K562 (cell line): ENCODE measurements around the gene MAGI2. TPM values are rescaled to one million over a fixed set of nuclear protein-coding genes. Genes with fewer than 3 reads are reported as not detected.

Source experiments
- ATAC-seq: fragments of 200-7000 bp; cut with Tn5 transposase; 3 replicates; pipeline ENCODE4 v1.9.1; 2020; ENCODE audit warnings: moderate library complexity
- BruUV-seq: library from RNA; stranded (reverse); fragments of 400-500 nt; replicated peaks from 2 replicates; lab custom pipeline; 2021; lab: Mats Ljungman, UMichigan
- CTCF ChIA-PET: fragments of 300-600 bp; formaldehyde crosslinking; extraction: SDS; loops from one replicate; lab custom pipeline; 2021; ENCODE audit warnings: low intra/inter-chr PET ratio; lab: Yijun Ruan, JAX
- POLR2A ChIA-PET: fragments of 300-600, 350-650 bp; sonication (Branson Sonifier 250); formaldehyde crosslinking; extraction: SDS; loops from one replicate; lab custom pipeline; 2021; ENCODE audit warnings: antibody characterized with exemption, inconsistent platforms; lab: Yijun Ruan, JAX
- DNase-seq, 4 experiments: peaks; one replicate each; pipeline versions ENCODE4 v3.0.0 to v3.0.0-alpha.2; 2011 to 2018; ENCODE audit warnings: low spot score in 3 of 4, mixed read lengths in 3 of 4; ENCODE audit errors: extremely low read depth in 1 of 4
- FAIRE-seq: peaks from 2 replicates; lab custom pipeline; 2011; peaks lifted over from hg19 to GRCh38; lab: Jason Lieb, UNC
- H2AFZ ChIP-seq: 2 replicates; pipeline ENCODE4 v1.6.0; 2011; ENCODE audit warnings: low read depth, low read length, control low read depth, inconsistent platforms
- H3K27ac ChIP-seq: fragments of 200-600 bp; 3 replicates; pipeline ENCODE4 v1.8.0; 2011; ENCODE audit warnings: low read depth, mild to moderate bottlenecking, control low read depth, inconsistent platforms, low read length, moderate library complexity, mixed read lengths; ENCODE audit errors: extremely low read depth
- H3K27me3 ChIP-seq, 2 experiments: fragments of 300-600 bp in 1 of 2; 2 replicates in 1 of 2; 3 replicates in 1 of 2; pipeline versions ENCODE4 v1.6.0 to v1.8.0; 2011; ENCODE audit warnings: inconsistent platforms in 2 of 2, low read length in 2 of 2, mild to moderate bottlenecking in 1 of 2, mixed read lengths in 1 of 2, moderate library complexity in 1 of 2; ENCODE audit not compliant: control insufficient read depth in 2 of 2, insufficient read depth in 2 of 2
- H3K36me3 ChIP-seq: fragments of 300-600 bp; 3 replicates; pipeline ENCODE4 v1.8.0; 2011; ENCODE audit warnings: mild to moderate bottlenecking, low read length, inconsistent platforms; ENCODE audit not compliant: control insufficient read depth, insufficient read depth
- H3K4me1 ChIP-seq, 2 experiments: fragments of 200-600 bp in 1 of 2; replicated peaks in 1 of 2; 2 replicates in 1 of 2; 3 replicates in 1 of 2; pipeline versions ENCODE4 v1.5.1 to v1.8.0; 2011; ENCODE audit warnings: inconsistent platforms in 2 of 2, low read length in 2 of 2, mild to moderate bottlenecking in 1 of 2, mixed read lengths in 1 of 2, moderate library complexity in 1 of 2; ENCODE audit not compliant: control insufficient read depth in 2 of 2, insufficient read depth in 2 of 2
- H3K4me2 ChIP-seq: 2 replicates; pipeline ENCODE4 v1.6.1; 2011; ENCODE audit warnings: low read length, control low read depth, inconsistent platforms, mixed read lengths; ENCODE audit not compliant: insufficient read depth
- H3K4me3 ChIP-seq: fragments of 200-600 bp; sonication (generic), shearing (Covaris generic); 2 replicates; pipeline ENCODE4 v1.5.1; 2016; ENCODE audit warnings: control low read depth, inconsistent platforms
- H3K79me2 ChIP-seq: fragments of 200-600 bp; 3 replicates; pipeline ENCODE4 v1.8.0; 2011; ENCODE audit warnings: low read length, inconsistent platforms; ENCODE audit not compliant: control insufficient read depth, insufficient read depth
- H3K9ac ChIP-seq, 2 experiments: 2 replicates each; pipeline versions ENCODE4 v1.6.0 to v1.6.1; 2011; ENCODE audit warnings: low read depth in 2 of 2, low read length in 2 of 2, control low read depth in 1 of 2, inconsistent platforms in 1 of 2, mild to moderate bottlenecking in 1 of 2, mixed read lengths in 1 of 2; ENCODE audit not compliant: insufficient read depth in 1 of 2
- H3K9me1 ChIP-seq: one replicate; pipeline ENCODE4 v1.6.0; 2011; ENCODE audit warnings: inconsistent platforms, mild to moderate bottlenecking, low read length, moderate library complexity; ENCODE audit not compliant: control insufficient read depth, insufficient read depth
- H3K9me3 ChIP-seq: replicated peaks from 2 replicates; pipeline ENCODE4 v1.5.1; 2011; ENCODE audit warnings: low read depth, low read length, inconsistent platforms; ENCODE audit not compliant: control insufficient read depth, insufficient read depth
- H4K20me1 ChIP-seq: replicated peaks from 2 replicates; pipeline ENCODE4 v1.6.1; 2011; ENCODE audit warnings: low read length, inconsistent platforms, mixed read lengths; ENCODE audit not compliant: control insufficient read depth, insufficient read depth
- CHAMP1 ChIP-seq: fragments of 450-650 bp; IDR thresholded peaks from 2 replicates; pipeline ENCODE4 v1.6.1; 2016; ENCODE audit warnings: mild to moderate bottlenecking
- DIDO1 ChIP-seq: fragments of 450-650 bp; IDR thresholded peaks from 2 replicates; pipeline ENCODE4 v1.6.1; 2016; ENCODE audit warnings: low read depth, missing biosample characterization, missing genetic modification characterization
- DLX4 ChIP-seq: fragments of 250-450 bp; sonication (Bioruptor Pico); IDR thresholded peaks from 2 replicates; pipeline ENCODE4 v1.6.1; 2021; ENCODE audit warnings: mild to moderate bottlenecking
- ETV6 ChIP-seq, 3 experiments: fragments of 150-350 bp in 1 of 3; sonication (generic) in 1 of 3; formaldehyde crosslinking in 1 of 3; IDR thresholded peaks; 2 replicates each; pipeline versions ENCODE4 v1.6.1 to v1.8.0; 2014 to 2022; ENCODE audit warnings: borderline replicate concordance in 2 of 3, low read depth in 2 of 3, antibody characterized with exemption in 1 of 3, low read length in 1 of 3, mild to moderate bottlenecking in 1 of 3, missing genetic modification reagents in 1 of 3
- HNRNPLL ChIP-seq: fragments of 200-400 bp; formaldehyde crosslinking; IDR thresholded peaks from 2 replicates; pipeline ENCODE4 v1.6.1; 2017; ENCODE audit warnings: low read length, low read depth, mild to moderate bottlenecking; ENCODE audit not compliant: poor library complexity, severe bottlenecking
- IRF9 ChIP-seq: fragments of 450-650 bp; IDR thresholded peaks from 2 replicates; pipeline ENCODE4 v1.6.1; 2016; ENCODE audit warnings: missing biosample characterization, missing genetic modification characterization
- NFE2 ChIP-seq: IDR thresholded peaks from 2 replicates; pipeline ENCODE4 v1.6.1; 2014; ENCODE audit warnings: antibody characterized with exemption, low read depth
- SP2 ChIP-seq: IDR thresholded peaks from 2 replicates; pipeline ENCODE4 v1.6.1; 2011; ENCODE audit warnings: mild to moderate bottlenecking, low read depth, low read length, moderate library complexity; ENCODE audit not compliant: poor library complexity, severe bottlenecking; ENCODE audit errors: extremely low read depth
- SRSF3 ChIP-seq: fragments of 200-400 bp; formaldehyde crosslinking; IDR thresholded peaks from 2 replicates; pipeline ENCODE4 v1.6.1; 2016; ENCODE audit warnings: mild to moderate bottlenecking, low read length, moderate library complexity; ENCODE audit not compliant: insufficient read depth
- ZFPM2 ChIP-seq: fragments of 250-450 bp; sonication (Bioruptor Pico); IDR thresholded peaks from 2 replicates; pipeline ENCODE4 v1.5.1; 2022; ENCODE audit warnings: mild to moderate bottlenecking
- ZNF316 ChIP-seq: fragments of 450-650 bp; IDR thresholded peaks from 2 replicates; pipeline ENCODE4 v1.6.1; 2016
- WGBS: fragments of 100-300 bp; shearing (Covaris generic); methylation state at CpG from one replicate; pipeline ENCODE4 v1.1.6; 2016; ENCODE audit warnings: low coverage, mixed read lengths; ENCODE audit not compliant: insufficient coverage; ENCODE audit errors: missing lambda C conversion rate; 5-methylcytosine and 5-hydroxymethylcytosine counted together
- in situ Hi-C: fragments of 300-500 bp; cut with MboI; formaldehyde crosslinking; loops from 4 replicates; pipeline ENCODE4 v1.15.0; 2018; ENCODE audit warnings: inconsistent platforms, mixed read lengths
- intact Hi-C: fragments of 100-400 bp; cut with micrococcal nuclease; formaldehyde crosslinking; loops from 2 replicates; pipeline ENCODE4 v1.14.2; 2022
- polyA plus RNA-seq, 8 experiments: library from polyadenylated mRNA; depleted of rRNA in 4 of 8; stranded (reverse) in 5 of 8; unstranded in 3 of 8; fragments of >200 nt; fragmentation: Nextera tagmentation in 2 of 8; fragmentation: Illumina TruSeq in 1 of 8; extraction: Ambion mirVana in 2 of 8; extraction: Trizol in 1 of 8; gene quantifications; 2 replicates each; pipeline versions ENCODE4 v1.2.1 to v1.2.3, GENCODE V29; 2011 to 2014; ENCODE audit warnings: inconsistent platforms in 1 of 8, missing spikeins in 1 of 8
- total RNA-seq, 7 experiments: library from RNA; depleted of rRNA in 6 of 7; stranded (reverse); fragments of >200 nt in 6 of 7; fragmentation: Illumina TruSeq in 2 of 7; extraction: Trizol in 2 of 7; gene quantifications; 2 replicates each; pipeline versions ENCODE4 v1.2.1 to v1.2.3, GENCODE V29; 2011 to 2021; ENCODE audit warnings: low replicate concordance in 1 of 7

MAGI2 gene
- total and polyA plus RNA-seq, 9 of the 15 experiments (the other 6 are each of a cell fraction or from before 2014, with no cell fraction given): 0.27 to 1.4 (median 0.70) TPM

GRCh38 chr7:79353720-79354468, 99.6 kb downstream of the MAGI2 start:
- Histone ChIP-seq H2AFZ (no peak overlapping the region), H3K27me3 (no peaks in the 10 kb centered on the region), H3K4me3 (no peak overlapping the region), H3K9ac (no peak overlapping the region), H3K9me1 (no peaks in the 10 kb centered on the region), H3K4me2 (no peak overlapping the region), H3K27ac (no peak overlapping the region), H3K9me3 (no peaks in the 10 kb centered on the region; the same call in 1 of the 2 replicates), H3K79me2 (no peaks in the 10 kb centered on the region), H4K20me1 (no peaks in the 10 kb centered on the region), H3K4me1 (no peaks in the 10 kb centered on the region), H3K36me3 (no peaks in the 10 kb centered on the region)
- intact Hi-C loops (no loop called here), in situ Hi-C loops (no loop called here)
- no peak for FAIRE-seq
- ATAC-seq: no peak
- ChIA-PET CTCF (no interaction called here), POLR2A (no interaction called here)
- no peak for DNase-seq
- no TSS peak for BruUV-seq
- TF ChIP-seq IRF9 (no peak), ZFPM2 (no peak)
- 0% methylated on average over 2 of the region's 2 CpGs for WGBS

- Histone ChIP-seq H3K27ac (no peak overlapping the region), H4K20me1 (no peaks in the 10 kb centered on the region), H3K9me1 (no peaks in the 10 kb centered on the region), H3K9me3 (no peaks in the 10 kb centered on the region), H3K4me3 (no peak overlapping the region), H2AFZ (no peak overlapping the region), H3K27me3 (no peaks in the 10 kb centered on the region), H3K79me2 (no peaks in the 10 kb centered on the region), H3K9ac (no peak overlapping the region), H3K4me1 (no peaks in the 10 kb centered on the region), H3K4me2 (no peak overlapping the region), H3K36me3 (no peaks in the 10 kb centered on the region)
- CTCF ChIA-PET: no interaction called here
- in situ Hi-C loops (no loop called here), intact Hi-C loops (no loop called here)
- DNase-seq (no peak), FAIRE-seq (no peak), ATAC-seq (no peak)
- no TSS peak for BruUV-seq
- POLR2A ChIA-PET: no interaction called here
- TF ChIP-seq ETV6 (IDR thresholded peaks at IDR 0.05; ENCODE audit: borderline replicate concordance in 1 of 2, low read depth in 2 of 2, low read length in 1 of 2): no peak
- TF ChIP-seq ETV6 (CRISPR knock-in tag; IDR thresholded peaks at IDR 0.05; ENCODE audit: borderline replicate concordance): no peak
- TF ChIP-seq NFE2: no peak
- TF ChIP-seq DIDO1 (tag): no peak
- no peak for TF ChIP-seq HNRNPLL
- no peak for TF ChIP-seq CHAMP1
- TF ChIP-seq SP2: no peak
- no peak for TF ChIP-seq ZNF316
- TF ChIP-seq SRSF3: no peak
- TF ChIP-seq DLX4 (CRISPR knock-in tag): no peak
Observed at GRCh38 chr7:79352323-79352722, 101.1 kb downstream of the MAGI2 start.
